CD4-positive, alpha-beta T cell treated with Interleukin-2 at 100 ng/mL for 4 hours (primary cell): Measurements from ENCODE around the gene ZDHHC12.

Source experiments
- DNase-seq: peaks from one replicate; pipeline ENCODE4 v3.0.0-alpha.2; 2020; ENCODE audit warnings: low spot score

Gene ZDHHC12

GRCh38 chr9:128685636-128686489 lies 38.1 kb downstream of the ZDHHC12 start:
- DNase-seq = peak; percentile 65

- DNase-seq = peak; percentile 78
Measured at GRCh38 chr9:128684325-128685199, 39.4 kb downstream of the ZDHHC12 start.

GRCh38 chr9:128684065-128684324 lies 39.9 kb downstream of the ZDHHC12 start:
- no peak for DNase-seq

- no peak for DNase-seq
Measured at GRCh38 chr9:128683340-128684064, 40.4 kb downstream of the ZDHHC12 start.

- DNase-seq = no peak
Measured at GRCh38 chr9:128677794-128678193, 46.1 kb downstream of the ZDHHC12 start.

GRCh38 chr9:128675382-128675781 lies 48.5 kb downstream of the ZDHHC12 start:
- no peak for DNase-seq
